Calu3 (cell line): ENCODE measurements around the gene GH1. TPM values are rescaled to one million over a fixed set of nuclear protein-coding genes. Genes with fewer than 3 reads are reported as not detected.

Experiments used
- BruUV-seq: library from RNA; stranded (reverse); fragments of 400-500 nt; replicated peaks from 2 replicates; lab custom pipeline; 2021; lab: Mats Ljungman, UMichigan
- CTCF ChIA-PET: fragments of 300-600 bp; sonication (Branson Sonifier 250); formaldehyde crosslinking; loops from one replicate; lab custom pipeline; 2022; ENCODE audit warnings: antibody characterized with exemption; lab: Charles Lee
- DNase-seq: peaks from one replicate; pipeline ENCODE4 v3.0.0; 2022
- H3K27ac Mint-ChIP-seq: one replicate; pipeline ENCODE4 v1.8.0; 2022; ENCODE audit warnings: mixed read lengths; ENCODE audit not compliant: unreplicated experiment
- H3K27me3 Mint-ChIP-seq: one replicate; pipeline ENCODE4 v1.8.0; 2022; ENCODE audit warnings: mixed read lengths; ENCODE audit not compliant: unreplicated experiment
- H3K36me3 Mint-ChIP-seq: one replicate; pipeline ENCODE4 v1.8.0; 2022; ENCODE audit warnings: mild to moderate bottlenecking, moderate library complexity, mixed read lengths; ENCODE audit not compliant: insufficient read depth, unreplicated experiment
- H3K4me1 Mint-ChIP-seq: one replicate; pipeline ENCODE4 v1.8.0; 2022; ENCODE audit warnings: mild to moderate bottlenecking, low read depth, mixed read lengths; ENCODE audit not compliant: unreplicated experiment
- H3K4me3 Mint-ChIP-seq: one replicate; pipeline ENCODE4 v1.8.0; 2022; ENCODE audit warnings: mild to moderate bottlenecking, low read depth, moderate library complexity, mixed read lengths; ENCODE audit not compliant: unreplicated experiment
- H3K9me3 Mint-ChIP-seq: one replicate; pipeline ENCODE4 v1.8.0; 2022; ENCODE audit warnings: low read depth, mixed read lengths; ENCODE audit not compliant: unreplicated experiment
- intact Hi-C: fragments of 100-400 bp; cut with micrococcal nuclease; formaldehyde crosslinking; loops from one replicate; pipeline ENCODE4 v1.10.0; 2022; ENCODE audit not compliant: unreplicated experiment
- total RNA-seq: library from RNA; stranded (reverse); gene quantifications from 2 replicates; pipeline ENCODE4 v1.2.3, GENCODE V29; 2022
- TF ChIP-seq, protein P1 (sequence below): fragments of 200-600 bp; IDR thresholded peaks from one replicate; pipeline ENCODE4 v1.8.0; 2022; ENCODE audit warnings: antibody characterized with exemption; ENCODE audit not compliant: unreplicated experiment

Gene GH1
- total RNA-seq, 1 experiment from 2014 or later, result not detected

DNA sequence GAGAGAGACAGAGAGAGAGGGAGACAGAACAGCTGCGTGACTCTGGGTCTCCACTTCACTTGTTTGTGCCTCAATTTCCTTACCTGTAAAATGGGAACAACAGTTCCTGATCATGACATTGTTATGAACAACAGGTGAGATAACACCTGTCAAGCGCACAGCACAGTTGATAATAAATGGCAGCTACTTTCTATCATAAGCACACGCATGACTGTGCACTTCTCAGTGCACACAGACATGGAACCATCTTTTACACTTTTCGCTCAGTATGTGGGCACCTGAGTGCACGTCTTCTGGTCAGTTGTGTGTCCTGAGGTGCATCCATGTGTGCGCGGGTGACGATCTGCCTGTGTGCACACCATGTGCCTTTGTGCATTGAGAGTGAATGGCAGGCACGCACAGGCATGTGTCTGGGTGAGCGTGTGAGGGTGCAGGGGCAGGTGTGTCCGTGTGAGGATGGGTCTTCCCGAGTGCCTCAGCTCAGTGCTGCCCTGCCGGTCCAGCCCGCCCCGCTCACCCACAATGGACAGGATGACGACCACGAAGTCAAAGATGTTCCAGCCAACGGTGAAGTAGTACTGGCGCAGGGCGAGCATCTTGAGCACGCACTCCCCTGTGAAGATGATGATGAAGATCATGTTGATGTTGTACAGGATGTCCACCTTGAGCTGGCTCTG is 23.8 kb upstream of the GH1 start:
- Mint-ChIP-seq H3K27me3 (peaks cover 28% of the 10 kb centered on the region), H3K36me3 (no peaks in the 10 kb centered on the region), H3K27ac (no peak overlapping the region), H3K4me1 (no peaks in the 10 kb centered on the region), H3K9me3 (no peaks in the 10 kb centered on the region), H3K4me3 (no peak overlapping the region)
- BruUV-seq, result no TSS peak
- intact Hi-C loops, result no loop called here
- CTCF ChIA-PET, result interaction anchor here (0.6 kb wide), 1 partner anchor 20 kb away, joined by 3 read pairs; no protein-coding TSS in a partner anchor
- no peak for DNase-seq
- TF ChIP-seq, protein P1, sequence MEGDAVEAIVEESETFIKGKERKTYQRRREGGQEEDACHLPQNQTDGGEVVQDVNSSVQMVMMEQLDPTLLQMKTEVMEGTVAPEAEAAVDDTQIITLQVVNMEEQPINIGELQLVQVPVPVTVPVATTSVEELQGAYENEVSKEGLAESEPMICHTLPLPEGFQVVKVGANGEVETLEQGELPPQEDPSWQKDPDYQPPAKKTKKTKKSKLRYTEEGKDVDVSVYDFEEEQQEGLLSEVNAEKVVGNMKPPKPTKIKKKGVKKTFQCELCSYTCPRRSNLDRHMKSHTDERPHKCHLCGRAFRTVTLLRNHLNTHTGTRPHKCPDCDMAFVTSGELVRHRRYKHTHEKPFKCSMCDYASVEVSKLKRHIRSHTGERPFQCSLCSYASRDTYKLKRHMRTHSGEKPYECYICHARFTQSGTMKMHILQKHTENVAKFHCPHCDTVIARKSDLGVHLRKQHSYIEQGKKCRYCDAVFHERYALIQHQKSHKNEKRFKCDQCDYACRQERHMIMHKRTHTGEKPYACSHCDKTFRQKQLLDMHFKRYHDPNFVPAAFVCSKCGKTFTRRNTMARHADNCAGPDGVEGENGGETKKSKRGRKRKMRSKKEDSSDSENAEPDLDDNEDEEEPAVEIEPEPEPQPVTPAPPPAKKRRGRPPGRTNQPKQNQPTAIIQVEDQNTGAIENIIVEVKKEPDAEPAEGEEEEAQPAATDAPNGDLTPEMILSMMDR, result no peak

DNA sequence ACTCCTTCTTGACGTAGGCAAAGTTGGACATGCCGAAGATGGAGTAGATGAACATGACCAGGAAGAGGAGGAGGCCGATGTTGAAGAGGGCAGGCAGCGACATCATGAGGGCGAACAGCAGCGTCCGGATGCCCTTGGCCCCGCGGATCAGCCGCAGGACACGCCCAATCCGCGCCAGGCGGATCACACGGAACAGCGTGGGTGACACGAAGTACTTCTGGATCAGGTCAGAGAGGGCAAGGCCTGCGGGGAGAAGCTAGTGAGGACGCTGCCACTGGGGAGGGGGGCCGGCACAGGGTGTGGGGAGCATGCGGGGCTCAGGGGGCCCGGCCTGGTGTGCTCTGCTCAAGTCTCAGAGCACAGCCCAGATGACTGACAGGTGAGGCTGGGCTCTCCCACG is 23.1 kb upstream of the GH1 start:
- Mint-ChIP-seq H3K36me3 (no peaks in the 10 kb centered on the region), H3K9me3 (no peaks in the 10 kb centered on the region), H3K27me3 (peaks cover 28% of the 10 kb centered on the region), H3K4me1 (no peaks in the 10 kb centered on the region), H3K4me3 (no peak overlapping the region), H3K27ac (no peak overlapping the region)
- TF ChIP-seq, protein P1, result no peak
- CTCF ChIA-PET, result no interaction called here
- no TSS peak for BruUV-seq
- intact Hi-C loops, result no loop called here
- DNase-seq, result no peak

DNA sequence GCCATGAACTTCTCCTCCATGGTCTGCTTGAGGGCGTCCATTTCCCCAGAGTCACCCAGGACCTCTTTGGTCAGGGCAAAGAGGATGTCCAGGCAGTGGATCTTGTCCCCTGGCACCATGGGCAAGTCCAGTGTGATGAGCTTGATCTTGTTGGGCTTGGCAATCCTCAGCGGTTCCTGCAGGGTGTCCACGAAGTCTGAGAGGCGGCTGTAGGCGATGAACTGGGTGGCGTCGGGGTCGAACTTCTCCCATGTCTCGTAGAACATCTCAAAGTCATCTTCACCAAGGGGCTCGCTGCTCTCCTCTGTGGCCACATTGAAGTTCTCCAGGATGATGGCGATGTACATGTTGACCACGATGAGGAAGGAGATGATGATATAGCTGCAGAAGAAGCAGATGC is 22.5 kb upstream of the GH1 start:
- H3K27ac Mint-ChIP-seq, result no peak overlapping the region
- no peaks in the 10 kb centered on the region for H3K4me1 Mint-ChIP-seq
- TF ChIP-seq, protein P1, result no peak
- no peak overlapping the region for H3K4me3 Mint-ChIP-seq
- CTCF ChIA-PET, result no interaction called here
- intact Hi-C loops, result no loop called here
- no peaks in the 10 kb centered on the region for H3K9me3 Mint-ChIP-seq
- no peak for DNase-seq
- peaks cover 34% of the 10 kb centered on the region for H3K27me3 Mint-ChIP-seq
- H3K36me3 Mint-ChIP-seq, result no peaks in the 10 kb centered on the region
- BruUV-seq, result no TSS peak

DNA sequence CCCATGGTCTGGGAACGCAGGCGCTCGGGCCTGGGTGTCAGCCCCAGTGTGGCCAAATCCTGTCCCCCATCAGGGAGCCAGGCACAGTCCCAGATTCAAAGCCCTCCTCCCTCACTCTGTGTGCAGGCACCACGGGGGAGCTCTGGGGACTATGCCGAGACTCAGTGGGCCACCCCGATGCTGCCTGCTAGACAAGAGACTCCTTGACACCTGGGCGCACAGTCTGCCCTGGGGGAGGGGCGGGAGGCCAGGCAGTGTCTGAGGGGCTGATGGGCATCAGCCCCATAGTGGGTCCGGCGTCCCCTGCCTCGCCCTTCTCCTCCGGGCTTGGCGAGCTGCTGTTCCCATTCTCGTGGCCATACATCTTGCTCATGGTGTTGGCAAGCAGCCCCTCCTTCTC is 21.9 kb upstream of the GH1 start:
- TF ChIP-seq, protein P1, result no peak
- no peak overlapping the region for H3K4me3 Mint-ChIP-seq
- H3K4me1 Mint-ChIP-seq, result no peaks in the 10 kb centered on the region
- DNase-seq, result no peak
- intact Hi-C loops, result no loop called here
- no peaks in the 10 kb centered on the region for H3K36me3 Mint-ChIP-seq
- no peaks in the 10 kb centered on the region for H3K9me3 Mint-ChIP-seq
- BruUV-seq, result no TSS peak
- H3K27me3 Mint-ChIP-seq, result peaks cover 39% of the 10 kb centered on the region
- CTCF ChIA-PET, result no interaction called here
- H3K27ac Mint-ChIP-seq, result no peak overlapping the region
